Measurements from ENCODE around the gene KIF3A.

- TF ChIP-seq POLR2A (IDR thresholded peaks at IDR 0.05; ENCODE audit: low read length) (no peak), GATA1 (IDR thresholded peaks at IDR 0.05; ENCODE audit: low read depth, low read length) (no peak)
Observed at GRCh38 chr5:132771503-132771998, 34.2 kb upstream of the KIF3A start.

Data from erythroblast (primary cell).